CD14-positive monocyte (primary cell): Measurements from ENCODE around the gene TTC4. TPM values are rescaled to one million over a fixed set of nuclear protein-coding genes. Genes with fewer than 3 reads are reported as not detected.

Source experiments
- DNase-seq, 3 donors: peaks; one replicate each; pipeline ENCODE4 v3.0.0-alpha.2; 2011 to 2022
- H2AFZ ChIP-seq: 2 replicates; pipeline ENCODE4 v1.6.0; 2012; ENCODE audit warnings: mild to moderate bottlenecking, low read depth, low read length, inconsistent platforms; ENCODE audit not compliant: insufficient read depth, poor library complexity, severe bottlenecking
- H3K27ac ChIP-seq, 2 donors: 1 replicate in 1 of 2; 2 replicates in 1 of 2; pipeline ENCODE4 v1.5.1; 2012 to 2013; ENCODE audit warnings: low read length in 2 of 2, control low read depth in 1 of 2, inconsistent platforms in 1 of 2, low read depth in 1 of 2, mild to moderate bottlenecking in 1 of 2
- H3K27me3 ChIP-seq, 2 donors: one replicate each; pipeline versions ENCODE4 v1.6.0 to v1.6.1; 2011 to 2013; ENCODE audit warnings: low read length in 2 of 2; ENCODE audit not compliant: control insufficient read depth in 2 of 2, insufficient read depth in 2 of 2
- H3K36me3 ChIP-seq, 2 donors: replicated peaks in 1 of 2; 1 replicate in 1 of 2; 2 replicates in 1 of 2; pipeline versions ENCODE4 v1.5.1 to v1.6.1; 2012 to 2013; ENCODE audit warnings: low read length in 2 of 2, control low read depth in 1 of 2, inconsistent platforms in 1 of 2, mild to moderate bottlenecking in 1 of 2; ENCODE audit not compliant: insufficient read depth in 2 of 2, control insufficient read depth in 1 of 2
- H3K4me1 ChIP-seq, 2 donors: 1 replicate in 1 of 2; 2 replicates in 1 of 2; pipeline versions ENCODE4 v1.5.1 to v1.6.1; 2012 to 2013; ENCODE audit warnings: low read length in 2 of 2, control low read depth in 1 of 2, inconsistent platforms in 1 of 2, mild to moderate bottlenecking in 1 of 2, moderate library complexity in 1 of 2; ENCODE audit not compliant: insufficient read depth in 2 of 2, control insufficient read depth in 1 of 2
- H3K4me2 ChIP-seq: replicated peaks from 2 replicates; pipeline ENCODE3; 2012; ENCODE audit warnings: low read length, moderate library complexity, mild to moderate bottlenecking; ENCODE audit not compliant: poor library complexity, severe bottlenecking; ENCODE audit errors: extremely low read depth
- H3K4me3 ChIP-seq, 3 experiments: fragments of 200-600 bp in 1 of 3; sonication (generic) in 1 of 3; replicated peaks in 1 of 3; 1 replicate in 2 of 3; 2 replicates in 1 of 3; pipeline ENCODE4 v1.5.1; 2011 to 2013; ENCODE audit warnings: low read length in 3 of 3, mild to moderate bottlenecking in 3 of 3, control low read depth in 2 of 3, low read depth in 2 of 3, inconsistent platforms in 1 of 3, moderate library complexity in 1 of 3
- H3K79me2 ChIP-seq: 2 replicates; pipeline ENCODE4 v1.6.0; 2012; ENCODE audit warnings: mild to moderate bottlenecking, control low read depth, inconsistent platforms, low read length, moderate library complexity; ENCODE audit not compliant: insufficient read depth
- H3K9ac ChIP-seq: 2 replicates; pipeline ENCODE4 v1.6.0; 2017; ENCODE audit warnings: low read length, mild to moderate bottlenecking; ENCODE audit not compliant: insufficient read depth, poor library complexity, severe bottlenecking
- H3K9me3 ChIP-seq, 2 donors: replicated peaks in 1 of 2; 1 replicate in 1 of 2; 2 replicates in 1 of 2; pipeline versions ENCODE4 v1.5.1 to v1.6.1; 2012 to 2013; ENCODE audit warnings: low read length in 2 of 2, control low read depth in 1 of 2; ENCODE audit not compliant: control insufficient read depth in 1 of 2, insufficient read depth in 1 of 2
- H4K20me1 ChIP-seq: 2 replicates; pipeline ENCODE4 v1.6.0; 2012; ENCODE audit warnings: mild to moderate bottlenecking, low read length, control low read depth, moderate library complexity; ENCODE audit not compliant: insufficient read depth
- H3K27ac Mint-ChIP-seq, 7 donors: one replicate each; pipeline ENCODE4 v1.8.0; 2020; ENCODE audit warnings: mild to moderate bottlenecking in 7 of 7, mixed read lengths in 7 of 7, moderate library complexity in 6 of 7, inconsistent platforms in 2 of 7
- H3K27me3 Mint-ChIP-seq, 3 donors: one replicate each; pipeline ENCODE4 v1.8.0; 2021 to 2022; ENCODE audit warnings: low read depth in 3 of 3, mild to moderate bottlenecking in 3 of 3, mixed read lengths in 3 of 3, moderate library complexity in 3 of 3, inconsistent platforms in 1 of 3
- H3K36me3 Mint-ChIP-seq, 2 donors: one replicate each; pipeline ENCODE4 v1.8.0; 2020; ENCODE audit warnings: mixed read lengths in 2 of 2, inconsistent platforms in 1 of 2, mild to moderate bottlenecking in 1 of 2
- H3K4me1 Mint-ChIP-seq: one replicate; pipeline ENCODE4 v1.8.0; 2020; ENCODE audit warnings: mild to moderate bottlenecking, mixed read lengths
- H3K4me3 Mint-ChIP-seq, 2 donors: one replicate each; pipeline ENCODE4 v1.8.0; 2020; ENCODE audit warnings: mild to moderate bottlenecking in 2 of 2, mixed read lengths in 2 of 2, moderate library complexity in 1 of 2
- H3K9me3 Mint-ChIP-seq, 7 donors: one replicate each; pipeline ENCODE4 v1.8.0; 2020 to 2022; ENCODE audit warnings: mixed read lengths in 7 of 7, mild to moderate bottlenecking in 6 of 7, moderate library complexity in 6 of 7, inconsistent platforms in 2 of 7
- WGBS: methylation state at CpG from one replicate; pipeline ENCODE4 v1.1.5; 2013; ENCODE audit warnings: missing lambda C conversion rate; ENCODE audit not compliant: insufficient coverage; 5-methylcytosine and 5-hydroxymethylcytosine counted together
- intact Hi-C, 2 donors: fragments of 100-400 bp; cut with micrococcal nuclease; formaldehyde crosslinking; loops; one replicate each; pipeline versions ENCODE4 v1.15.0 to v1.15.1; 2023
- polyA plus RNA-seq, 3 donors: library from polyadenylated mRNA; depleted of rRNA in 1 of 3; unstranded in 2 of 3; stranded (reverse) in 1 of 3; fragments of 300-500 nt in 2 of 3; fragments of >200 nt in 1 of 3; fragmentation: Illumina TruSeq in 2 of 3; gene quantifications; 1 replicate in 2 of 3; 2 replicates in 1 of 3; pipeline ENCODE4 v1.2.3, GENCODE V29; 2012 to 2021
- TF ChIP-seq, protein P1 (sequence below): fragments of 200-600 bp; IDR thresholded peaks from one replicate; pipeline ENCODE4 v1.8.0; 2022; ENCODE audit warnings: antibody characterized with exemption, mild to moderate bottlenecking

The TTC4 gene
- polyA plus RNA-seq, 3 donors = 9.2 to 13.3 (median 12.4) TPM

DNA sequence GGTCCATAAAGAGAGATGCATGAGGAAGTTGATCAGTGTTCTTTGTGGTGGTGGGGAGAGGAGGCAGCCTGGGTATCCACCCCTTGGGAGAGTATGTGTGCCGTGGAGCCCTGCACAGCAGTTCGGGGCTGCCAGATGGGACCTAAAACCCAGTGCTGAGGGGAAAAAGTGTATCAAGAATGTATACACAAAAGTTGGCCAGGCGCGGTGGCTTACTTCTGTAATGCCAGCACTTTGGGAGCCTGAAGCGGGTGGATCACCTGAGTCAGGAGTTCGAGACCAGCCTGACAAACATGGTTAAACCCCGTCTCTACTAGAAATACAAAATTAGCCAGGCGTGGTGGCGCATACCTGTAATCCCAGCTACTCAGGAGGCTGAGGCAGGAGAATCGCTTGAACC is 4.1 kb upstream of the TTC4 start:
- no peak overlapping the region for H2AFZ ChIP-seq
- H3K4me1 Mint-ChIP-seq = peaks cover 12% of the 10 kb centered on the region
- intact Hi-C loops = loop anchor here in 1 of 2 donors (10.0 kb wide), 1 partner anchor 767 kb away; the partner anchor contains the start of genes IFT25 and LRRC42
- peaks cover 0 to 3% (median 2%) of the 10 kb centered on the region in 3 donors for H3K27me3 Mint-ChIP-seq
- 93% methylated on average over 6 of the region's 10 CpGs for WGBS
- no peaks in the 10 kb centered on the region for H4K20me1 ChIP-seq
- no peak for DNase-seq
- H3K4me2 ChIP-seq = no peak overlapping the region
- H3K79me2 ChIP-seq = peaks cover 9% of the 10 kb centered on the region
- no peaks in the 10 kb centered on the region for H3K9me3 ChIP-seq
- no peak overlapping the region for H3K27ac Mint-ChIP-seq
- TF ChIP-seq, protein P1, sequence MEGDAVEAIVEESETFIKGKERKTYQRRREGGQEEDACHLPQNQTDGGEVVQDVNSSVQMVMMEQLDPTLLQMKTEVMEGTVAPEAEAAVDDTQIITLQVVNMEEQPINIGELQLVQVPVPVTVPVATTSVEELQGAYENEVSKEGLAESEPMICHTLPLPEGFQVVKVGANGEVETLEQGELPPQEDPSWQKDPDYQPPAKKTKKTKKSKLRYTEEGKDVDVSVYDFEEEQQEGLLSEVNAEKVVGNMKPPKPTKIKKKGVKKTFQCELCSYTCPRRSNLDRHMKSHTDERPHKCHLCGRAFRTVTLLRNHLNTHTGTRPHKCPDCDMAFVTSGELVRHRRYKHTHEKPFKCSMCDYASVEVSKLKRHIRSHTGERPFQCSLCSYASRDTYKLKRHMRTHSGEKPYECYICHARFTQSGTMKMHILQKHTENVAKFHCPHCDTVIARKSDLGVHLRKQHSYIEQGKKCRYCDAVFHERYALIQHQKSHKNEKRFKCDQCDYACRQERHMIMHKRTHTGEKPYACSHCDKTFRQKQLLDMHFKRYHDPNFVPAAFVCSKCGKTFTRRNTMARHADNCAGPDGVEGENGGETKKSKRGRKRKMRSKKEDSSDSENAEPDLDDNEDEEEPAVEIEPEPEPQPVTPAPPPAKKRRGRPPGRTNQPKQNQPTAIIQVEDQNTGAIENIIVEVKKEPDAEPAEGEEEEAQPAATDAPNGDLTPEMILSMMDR = no peak
- H3K4me1 ChIP-seq = peaks cover 11 to 14% of the 10 kb centered on the region in 2 donors
- H3K4me3 Mint-ChIP-seq = no peak overlapping the region
- H3K27me3 ChIP-seq = no peaks in the 10 kb centered on the region
- no peak overlapping the region for H3K9ac ChIP-seq
- no peaks in the 10 kb centered on the region for H3K36me3 ChIP-seq
- no peak overlapping the region for H3K27ac ChIP-seq
- H3K9me3 Mint-ChIP-seq = no peaks in the 10 kb centered on the region
- no peak overlapping the region for H3K4me3 ChIP-seq
- no peaks in the 10 kb centered on the region for H3K36me3 Mint-ChIP-seq

DNA sequence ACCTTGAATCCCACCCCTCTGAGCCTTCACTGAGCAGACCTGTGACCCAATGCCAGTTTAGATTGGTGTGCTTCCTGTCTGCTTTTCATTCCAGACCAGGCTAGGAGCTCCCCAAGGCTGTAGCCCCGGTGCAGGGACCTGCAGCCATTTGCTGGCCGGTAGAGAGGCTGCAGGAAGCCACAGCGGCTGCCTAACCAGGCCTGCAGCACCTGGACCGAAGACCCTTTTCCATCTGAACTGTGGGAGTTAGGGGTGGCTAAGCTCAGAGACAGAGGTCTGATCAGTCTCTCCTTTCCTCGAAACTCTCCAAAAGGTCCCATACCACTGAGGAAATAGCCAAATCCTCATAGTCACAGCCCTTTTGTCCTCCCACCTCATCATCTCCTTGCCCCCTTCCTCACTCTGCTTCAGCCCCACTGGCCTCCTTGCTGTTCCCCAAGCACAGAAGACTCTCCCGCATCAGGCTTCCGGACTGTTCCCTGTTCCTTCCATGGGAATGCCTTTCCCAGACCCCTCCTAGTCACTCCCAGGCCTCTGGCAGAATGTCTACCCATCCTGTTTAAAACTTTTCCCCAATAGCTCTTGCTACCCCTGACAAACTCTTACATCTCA is 674 bp upstream of the TTC4 start:
- H3K4me2 ChIP-seq = peak overlapping the region; percentile 96
- H3K9me3 ChIP-seq = no peaks in the 10 kb centered on the region
- peak overlapping the region; percentile 97 for H2AFZ ChIP-seq
- peak overlapping the region; percentile 72 to 92 (median 74) for H3K4me3 ChIP-seq
- peaks cover 19% of the 10 kb centered on the region for H3K4me1 Mint-ChIP-seq
- peak overlapping the region; percentile 91 to 94 for H3K4me3 Mint-ChIP-seq
- intact Hi-C loops = loop anchor here (5.0 to 10.0 kb wide), 2 partner anchors 47 to 770 kb away; partner anchors contain the start of genes IFT25 (in 1 of the 2), LRRC42 (in 1 of the 2) and PARS2 (in 1 of the 2)
- WGBS = 98% methylated on average over 5 of the region's 7 CpGs
- peaks cover 13 to 25% of the 10 kb centered on the region in 2 donors for H3K36me3 ChIP-seq
- no peaks in the 10 kb centered on the region for H4K20me1 ChIP-seq
- no peaks in the 10 kb centered on the region for H3K9me3 Mint-ChIP-seq
- peaks cover 17% of the 10 kb centered on the region for H3K79me2 ChIP-seq
- H3K9ac ChIP-seq = peak overlapping the region; percentile 88
- no peaks in the 10 kb centered on the region for H3K27me3 ChIP-seq
- peak overlapping the region in 5 of 7 donors; percentile 73 to 96 (median 78) for H3K27ac Mint-ChIP-seq
- peaks cover 0 to 2% (median 2%) of the 10 kb centered on the region in 3 donors for H3K27me3 Mint-ChIP-seq
- peak overlapping the region in 1 of 2 donors; percentile 87 for H3K27ac ChIP-seq
- TF ChIP-seq, protein P1 = no peak
- peaks cover 15 to 18% of the 10 kb centered on the region in 2 donors for H3K4me1 ChIP-seq
- H3K36me3 Mint-ChIP-seq = peaks cover 14 to 18% of the 10 kb centered on the region in 2 donors
- no peak for DNase-seq
